Measurements from ENCODE around the gene SH2D2A.

DNA sequence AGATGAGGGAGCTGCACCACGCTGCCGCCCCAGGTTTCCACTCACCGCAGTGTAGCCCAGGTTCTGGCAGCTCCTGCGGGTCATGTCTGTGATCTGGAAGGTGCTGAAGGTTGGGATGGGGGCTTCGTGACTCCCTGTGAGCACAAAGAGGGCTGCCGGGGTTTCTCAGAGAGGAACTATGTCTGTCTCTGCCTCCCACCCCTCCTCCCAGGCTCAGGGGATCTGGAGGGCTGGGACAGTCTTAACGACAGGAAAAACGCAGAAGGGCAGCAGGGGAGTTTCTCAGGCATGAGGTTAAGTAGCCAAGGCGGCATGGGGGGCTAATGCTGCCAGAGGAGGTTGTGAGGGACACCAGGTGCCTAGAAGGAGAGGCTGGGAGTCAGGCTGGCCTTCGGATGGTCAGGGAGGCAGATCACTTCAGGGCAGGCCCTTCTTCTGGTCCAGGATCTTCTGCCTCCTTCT is 656 bp downstream of the SH2D2A start:
- TF ChIP-seq, protein P1, sequence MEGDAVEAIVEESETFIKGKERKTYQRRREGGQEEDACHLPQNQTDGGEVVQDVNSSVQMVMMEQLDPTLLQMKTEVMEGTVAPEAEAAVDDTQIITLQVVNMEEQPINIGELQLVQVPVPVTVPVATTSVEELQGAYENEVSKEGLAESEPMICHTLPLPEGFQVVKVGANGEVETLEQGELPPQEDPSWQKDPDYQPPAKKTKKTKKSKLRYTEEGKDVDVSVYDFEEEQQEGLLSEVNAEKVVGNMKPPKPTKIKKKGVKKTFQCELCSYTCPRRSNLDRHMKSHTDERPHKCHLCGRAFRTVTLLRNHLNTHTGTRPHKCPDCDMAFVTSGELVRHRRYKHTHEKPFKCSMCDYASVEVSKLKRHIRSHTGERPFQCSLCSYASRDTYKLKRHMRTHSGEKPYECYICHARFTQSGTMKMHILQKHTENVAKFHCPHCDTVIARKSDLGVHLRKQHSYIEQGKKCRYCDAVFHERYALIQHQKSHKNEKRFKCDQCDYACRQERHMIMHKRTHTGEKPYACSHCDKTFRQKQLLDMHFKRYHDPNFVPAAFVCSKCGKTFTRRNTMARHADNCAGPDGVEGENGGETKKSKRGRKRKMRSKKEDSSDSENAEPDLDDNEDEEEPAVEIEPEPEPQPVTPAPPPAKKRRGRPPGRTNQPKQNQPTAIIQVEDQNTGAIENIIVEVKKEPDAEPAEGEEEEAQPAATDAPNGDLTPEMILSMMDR (conservative IDR thresholded peaks at IDR 0.05; ENCODE audit: low read depth, low read length): no peak
- TF ChIP-seq POLR2A (IDR thresholded peaks at IDR 0.05; ENCODE audit: low read depth, low read length): no peak
- TF ChIP-seq MAFK (IDR thresholded peaks at IDR 0.05; ENCODE audit: low read depth, low read length): no peak
- no peak for TF ChIP-seq CHD1 (IDR thresholded peaks at IDR 0.05; ENCODE audit: low read depth, low read length)
- TF ChIP-seq RAD21 (IDR thresholded peaks at IDR 0.05; ENCODE audit: low read length): no peak
- no peak for TF ChIP-seq MXI1 (IDR thresholded peaks at IDR 0.05; ENCODE audit: borderline replicate concordance, low read depth, low read length)
- TF ChIP-seq RCOR1 (IDR thresholded peaks at IDR 0.05; ENCODE audit: insufficient replicate concordance, low read length): no peak
- no peak for TF ChIP-seq USF2 (IDR thresholded peaks at IDR 0.05; ENCODE audit: low read depth, low read length)
- TF ChIP-seq ELK1 (IDR thresholded peaks at IDR 0.05; ENCODE audit: borderline replicate concordance, low read depth, low read length): no peak
- no peak for TF ChIP-seq RFX5 (IDR thresholded peaks at IDR 0.05; ENCODE audit: low read depth, low read length)
